Endothelial cell of umbilical vein (primary cell): ENCODE data around the gene ATF5. TPM values are rescaled to one million over a fixed set of nuclear protein-coding genes. Genes with fewer than 3 reads are reported as not detected.

Source experiments
- BruUV-seq: library from RNA; stranded (reverse); fragments of 400-500 nt; replicated peaks from 2 replicates; lab custom pipeline; 2021; lab: Mats Ljungman, UMichigan
- CTCF ChIA-PET: fragments of 300-600, 350-600 bp; sonication (Branson Sonifier 250); formaldehyde crosslinking; loops from one replicate; lab custom pipeline; 2021; ENCODE audit warnings: antibody characterized with exemption, inconsistent platforms; lab: Charles Lee
- POLR2A ChIA-PET: fragments of 300-600, 350-600 bp; sonication (Branson Sonifier 250); formaldehyde crosslinking; loops from one replicate; lab custom pipeline; 2021; ENCODE audit warnings: antibody characterized with exemption, inconsistent platforms; lab: Charles Lee
- DNase-seq: peaks from one replicate; pipeline ENCODE4 v3.0.0-alpha.2; 2011; ENCODE audit warnings: low read depth, low spot score
- FAIRE-seq: peaks from 2 replicates; lab custom pipeline; 2011; peaks lifted over from hg19 to GRCh38; lab: Jason Lieb, UNC
- H2AFZ ChIP-seq: 2 replicates; pipeline ENCODE4 v1.6.0; 2012; ENCODE audit warnings: low read depth, low read length, control low read depth, inconsistent platforms
- H3K27ac ChIP-seq: 2 replicates; pipeline ENCODE4 v1.5.1; 2011; ENCODE audit warnings: low read depth, mild to moderate bottlenecking, control low read depth, low read length, moderate library complexity; ENCODE audit not compliant: insufficient read depth
- H3K27me3 ChIP-seq, 2 experiments: 2 replicates each; pipeline versions ENCODE4 v1.6.0 to v1.6.1; 2011; ENCODE audit warnings: low read length in 2 of 2, mixed read lengths in 1 of 2; ENCODE audit not compliant: control insufficient read depth in 2 of 2, insufficient read depth in 2 of 2
- H3K36me3 ChIP-seq, 2 experiments: 2 replicates in 1 of 2; 3 replicates in 1 of 2; pipeline ENCODE4 v1.5.1; 2011; ENCODE audit warnings: low read length in 2 of 2, mild to moderate bottlenecking in 1 of 2, moderate library complexity in 1 of 2; ENCODE audit not compliant: control insufficient read depth in 2 of 2, insufficient read depth in 2 of 2; ENCODE audit errors: extremely low read depth in 1 of 2
- H3K4me1 ChIP-seq: 3 replicates; pipeline ENCODE4 v1.5.1; 2011; ENCODE audit warnings: mild to moderate bottlenecking, low read length; ENCODE audit not compliant: control insufficient read depth, insufficient read depth; ENCODE audit errors: extremely low read depth
- H3K4me2 ChIP-seq: 2 replicates; pipeline ENCODE4 v1.6.1; 2011; ENCODE audit warnings: low read length, control low read depth, mixed read lengths; ENCODE audit not compliant: insufficient read depth
- H3K4me3 ChIP-seq, 3 experiments: fragments of 200-600 bp in 1 of 3; sonication (generic), shearing (Covaris generic) in 1 of 3; replicated peaks in 1 of 3; 2 replicates each; pipeline ENCODE4 v1.5.1; 2011 to 2016; ENCODE audit warnings: control low read depth in 3 of 3, low read length in 3 of 3, mild to moderate bottlenecking in 2 of 3, inconsistent platforms in 1 of 3, low read depth in 1 of 3, moderate library complexity in 1 of 3; ENCODE audit not compliant: insufficient read depth in 1 of 3
- H3K79me2 ChIP-seq: 2 replicates; pipeline ENCODE4 v1.6.0; 2012; ENCODE audit warnings: low read length, inconsistent platforms; ENCODE audit not compliant: control insufficient read depth, insufficient read depth
- H3K9ac ChIP-seq: replicated peaks from 2 replicates; pipeline ENCODE3; 2011; ENCODE audit warnings: low read length, control low read depth; ENCODE audit not compliant: insufficient read depth; ENCODE audit errors: extremely low read depth
- H3K9me1 ChIP-seq: replicated peaks from 3 replicates; pipeline ENCODE4 v1.6.0; 2011; ENCODE audit warnings: mild to moderate bottlenecking, low read length; ENCODE audit not compliant: control insufficient read depth, insufficient read depth; ENCODE audit errors: extremely low read depth
- H3K9me3 ChIP-seq: replicated peaks from 2 replicates; pipeline ENCODE4 v1.5.1; 2012; ENCODE audit warnings: low read length, inconsistent platforms; ENCODE audit not compliant: control insufficient read depth, insufficient read depth
- H4K20me1 ChIP-seq: replicated peaks from 2 replicates; pipeline ENCODE3; 2011; ENCODE audit warnings: mild to moderate bottlenecking, low read length; ENCODE audit not compliant: control insufficient read depth, insufficient read depth; ENCODE audit errors: extremely low read depth
- CTCF ChIP-seq, 2 donors: IDR thresholded peaks; 1 replicate in 1 of 2; 2 replicates in 1 of 2; pipeline ENCODE4 v1.5.1; 2011; ENCODE audit warnings: low read length in 2 of 2, mild to moderate bottlenecking in 2 of 2, moderate library complexity in 2 of 2, control low read depth in 1 of 2, inconsistent platforms in 1 of 2, low read depth in 1 of 2; ENCODE audit not compliant: insufficient read depth in 1 of 2; ENCODE audit errors: extremely low read depth in 1 of 2
- EZH2 ChIP-seq: IDR thresholded peaks from 2 replicates; pipeline ENCODE4 v1.6.1; 2012; ENCODE audit warnings: borderline replicate concordance, low read depth, mild to moderate bottlenecking, moderate library complexity, low read length, inconsistent platforms; ENCODE audit not compliant: severe bottlenecking
- FOS ChIP-seq: IDR thresholded peaks from 2 replicates; pipeline ENCODE4 v1.6.1; 2011; ENCODE audit warnings: mild to moderate bottlenecking, low read length, moderate library complexity, borderline replicate concordance; ENCODE audit not compliant: insufficient read depth
- GATA2 ChIP-seq: IDR thresholded peaks from 2 replicates; pipeline ENCODE4 v1.7.0; 2011; ENCODE audit warnings: low read depth, mild to moderate bottlenecking, moderate library complexity, mixed read lengths, low read length; ENCODE audit not compliant: insufficient read length, insufficient read depth
- JUN ChIP-seq: IDR thresholded peaks from 2 replicates; pipeline ENCODE4 v1.6.1; 2011; ENCODE audit warnings: borderline replicate concordance, low read depth; ENCODE audit not compliant: insufficient read length, insufficient read depth
- MAX ChIP-seq: IDR thresholded peaks from 2 replicates; pipeline ENCODE4 v1.6.1; 2011; ENCODE audit not compliant: insufficient read depth, insufficient read length
- MYC ChIP-seq: IDR thresholded peaks from one replicate; pipeline ENCODE4 v1.6.1; 2011; ENCODE audit warnings: mild to moderate bottlenecking, low read depth, low read length
- POLR2A ChIP-seq: IDR thresholded peaks from 2 replicates; pipeline ENCODE4 v1.6.1; 2012; ENCODE audit warnings: low read depth, mild to moderate bottlenecking, control low read depth, low read length
- POLR2AphosphoS5 ChIP-seq: IDR thresholded peaks from 2 replicates; pipeline ENCODE4 v1.6.1; 2012; ENCODE audit warnings: low read depth, mild to moderate bottlenecking, control low read depth, low read length, moderate library complexity; ENCODE audit not compliant: insufficient read depth
- dilution Hi-C: fragments of 300-500 bp; cut with MboI; formaldehyde crosslinking; loops from one replicate; pipeline ENCODE4 v1.15.0; 2019; ENCODE audit warnings: low sequenced_read_pairs; ENCODE audit not compliant: extremely low pct_ligation_motif_present
- intact Hi-C: fragments of 100-400 bp; cut with micrococcal nuclease; formaldehyde crosslinking; loops from one replicate; pipeline ENCODE4 v1.10.0; 2022
- polyA plus RNA-seq, 4 experiments: library from polyadenylated mRNA; depleted of rRNA in 3 of 4; stranded (reverse) in 3 of 4; unstranded in 1 of 4; fragments of >200 nt; gene quantifications; 2 replicates each; pipeline versions ENCODE4 v1.2.1 to v1.2.3, GENCODE V29; 2011 to 2012; ENCODE audit warnings: missing spikeins in 1 of 4
- total RNA-seq: library from RNA; stranded (reverse); gene quantifications from 2 replicates; pipeline ENCODE4 v1.2.3, GENCODE V29; 2021

The ATF5 gene
- total and polyA plus RNA-seq, 2 donors (not counting 3 experiments of a cell fraction or from before 2014, with no cell fraction given), result 23.2 to 46.0 TPM

- Histone ChIP-seq H3K9me1 (no peaks in the 10 kb centered on the region), H3K79me2 (no peaks in the 10 kb centered on the region), H3K4me2 (peak overlapping the region; percentile 67), H3K4me3 (peak overlapping the region in 1 of 3 experiments; percentile 25), H3K4me1 (peaks cover 5% of the 10 kb centered on the region), H4K20me1 (no peaks in the 10 kb centered on the region), H3K27me3 (peaks cover 9 to 16% of the 10 kb centered on the region in 2 experiments), H2AFZ (peak overlapping the region; percentile 86), H3K9me3 (no peaks in the 10 kb centered on the region), H3K9ac (no peak overlapping the region), H3K36me3 (no peaks in the 10 kb centered on the region), H3K27ac (no peak overlapping the region)
- no peak for TF ChIP-seq POLR2A
- no peak for TF ChIP-seq FOS
- TF ChIP-seq POLR2AphosphoS5, result no peak
- no peak for TF ChIP-seq JUN
- TF ChIP-seq MAX, result no peak
- TF ChIP-seq GATA2, result no peak
- no peak for TF ChIP-seq MYC
- TF ChIP-seq CTCF (IDR thresholded peaks at IDR 0.05; ENCODE audit: extremely low read depth in 1 of 2, insufficient read depth in 1 of 2, low read depth in 1 of 2, low read length in 2 of 2), result no peak
- TF ChIP-seq EZH2, result no peak
- DNase-seq, result no peak
- ChIA-PET POLR2A (interaction anchor here (0.7 kb wide), 1 partner anchor 29 kb away, joined by 9 read pairs; no protein-coding TSS in a partner anchor), CTCF (interaction anchor here (0.8 to 2.5 kb wide), 9 partner anchors 11 to 181 kb away, joined by 3 to 12 read pairs (median 4); no protein-coding TSS in a partner anchor)
- peak; percentile 4 for FAIRE-seq
- dilution Hi-C loops, result no loop called here
- intact Hi-C loops, result no loop called here
- no TSS peak for BruUV-seq
These were observed 25.9 kb downstream of the ATF5 start for GRCh38 chr19:49954933-49955332.
